Esophagus muscularis mucosa (tissue), 3 donors: ENCODE results near the gene WWOX.

Source experiments
- POLR2A ChIP-seq: fragments of 450-650 bp; IDR thresholded peaks from one replicate; pipeline ENCODE4 v1.6.1; 2017; ENCODE audit warnings: antibody characterized with exemption, moderate library complexity, mild to moderate bottlenecking, low read depth
- TF ChIP-seq, protein P1 (sequence below), 3 experiments: fragments of 200-600 bp in 2 of 3; fragments of 450-650 bp in 1 of 3; sonication (generic) in 2 of 3; IDR thresholded peaks; one replicate each; pipeline ENCODE4 v1.5.1; 2017 to 2019; ENCODE audit warnings: antibody characterized with exemption in 3 of 3, mild to moderate bottlenecking in 2 of 3, moderate library complexity in 1 of 3

GRCh38 chr16:79114759-79115158, 1015.3 kb downstream of the WWOX start:
- TF ChIP-seq, protein P1, sequence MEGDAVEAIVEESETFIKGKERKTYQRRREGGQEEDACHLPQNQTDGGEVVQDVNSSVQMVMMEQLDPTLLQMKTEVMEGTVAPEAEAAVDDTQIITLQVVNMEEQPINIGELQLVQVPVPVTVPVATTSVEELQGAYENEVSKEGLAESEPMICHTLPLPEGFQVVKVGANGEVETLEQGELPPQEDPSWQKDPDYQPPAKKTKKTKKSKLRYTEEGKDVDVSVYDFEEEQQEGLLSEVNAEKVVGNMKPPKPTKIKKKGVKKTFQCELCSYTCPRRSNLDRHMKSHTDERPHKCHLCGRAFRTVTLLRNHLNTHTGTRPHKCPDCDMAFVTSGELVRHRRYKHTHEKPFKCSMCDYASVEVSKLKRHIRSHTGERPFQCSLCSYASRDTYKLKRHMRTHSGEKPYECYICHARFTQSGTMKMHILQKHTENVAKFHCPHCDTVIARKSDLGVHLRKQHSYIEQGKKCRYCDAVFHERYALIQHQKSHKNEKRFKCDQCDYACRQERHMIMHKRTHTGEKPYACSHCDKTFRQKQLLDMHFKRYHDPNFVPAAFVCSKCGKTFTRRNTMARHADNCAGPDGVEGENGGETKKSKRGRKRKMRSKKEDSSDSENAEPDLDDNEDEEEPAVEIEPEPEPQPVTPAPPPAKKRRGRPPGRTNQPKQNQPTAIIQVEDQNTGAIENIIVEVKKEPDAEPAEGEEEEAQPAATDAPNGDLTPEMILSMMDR (IDR thresholded peaks at IDR 0.05) = no peak
- no peak for TF ChIP-seq POLR2A
